HUES48 (cell line): ENCODE measurements around the gene KLHDC7A.

ENCODE experiments used
- H3K27ac ChIP-seq: one replicate; pipeline ENCODE4 v1.7.0; 2013; ENCODE audit warnings: low read depth, low read length, inconsistent platforms
- H3K27me3 ChIP-seq: 2 replicates; pipeline ENCODE4 v1.6.1; 2013; ENCODE audit warnings: mild to moderate bottlenecking, low read length; ENCODE audit not compliant: control insufficient read depth, insufficient read depth
- H3K36me3 ChIP-seq: 2 replicates; pipeline ENCODE4 v1.6.1; 2013; ENCODE audit warnings: low read length; ENCODE audit not compliant: control insufficient read depth, insufficient read depth
- H3K4me1 ChIP-seq: 2 replicates; pipeline ENCODE4 v1.6.1; 2013; ENCODE audit warnings: mild to moderate bottlenecking, low read length; ENCODE audit not compliant: control insufficient read depth, insufficient read depth
- H3K4me3 ChIP-seq: 2 replicates; pipeline ENCODE4 v1.5.1; 2013; ENCODE audit warnings: mild to moderate bottlenecking, low read depth, low read length
- H3K9ac ChIP-seq: 2 replicates; pipeline ENCODE4 v1.6.1; 2013; ENCODE audit warnings: mild to moderate bottlenecking, low read depth, low read length, moderate library complexity
- H3K9me3 ChIP-seq: 2 replicates; pipeline ENCODE4 v1.6.1; 2013; ENCODE audit warnings: low read length; ENCODE audit not compliant: control insufficient read depth, insufficient read depth

Gene KLHDC7A

DNA sequence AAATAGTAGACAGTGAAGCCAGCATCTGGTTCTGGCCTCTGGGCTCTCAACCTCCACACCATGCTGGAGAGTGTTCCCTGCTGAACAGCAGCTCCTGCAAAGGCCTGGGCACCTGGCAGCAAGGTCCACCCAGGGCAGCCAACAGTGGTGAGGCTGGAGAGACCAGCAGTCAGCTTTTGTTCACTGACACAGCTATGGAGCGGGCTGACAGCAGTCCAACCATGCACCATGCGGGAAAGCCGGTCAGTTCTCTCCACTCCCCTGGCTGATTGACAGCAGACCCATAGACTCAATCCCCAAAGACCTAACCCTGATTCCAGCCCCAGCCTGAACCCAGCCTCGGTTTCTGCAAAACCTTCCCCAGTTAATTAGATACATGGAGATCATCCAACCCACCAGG lies 49.0 kb downstream of the KLHDC7A start:
- no peak overlapping the region for H3K9ac ChIP-seq
- no peaks in the 10 kb centered on the region for H3K36me3 ChIP-seq
- no peaks in the 10 kb centered on the region; the same call in 1 of the 2 replicates for H3K4me1 ChIP-seq
- H3K4me3 ChIP-seq = no peak overlapping the region
- H3K27ac ChIP-seq = no peak overlapping the region
- H3K27me3 ChIP-seq = peaks cover 9% of the 10 kb centered on the region
- no peaks in the 10 kb centered on the region for H3K9me3 ChIP-seq

DNA sequence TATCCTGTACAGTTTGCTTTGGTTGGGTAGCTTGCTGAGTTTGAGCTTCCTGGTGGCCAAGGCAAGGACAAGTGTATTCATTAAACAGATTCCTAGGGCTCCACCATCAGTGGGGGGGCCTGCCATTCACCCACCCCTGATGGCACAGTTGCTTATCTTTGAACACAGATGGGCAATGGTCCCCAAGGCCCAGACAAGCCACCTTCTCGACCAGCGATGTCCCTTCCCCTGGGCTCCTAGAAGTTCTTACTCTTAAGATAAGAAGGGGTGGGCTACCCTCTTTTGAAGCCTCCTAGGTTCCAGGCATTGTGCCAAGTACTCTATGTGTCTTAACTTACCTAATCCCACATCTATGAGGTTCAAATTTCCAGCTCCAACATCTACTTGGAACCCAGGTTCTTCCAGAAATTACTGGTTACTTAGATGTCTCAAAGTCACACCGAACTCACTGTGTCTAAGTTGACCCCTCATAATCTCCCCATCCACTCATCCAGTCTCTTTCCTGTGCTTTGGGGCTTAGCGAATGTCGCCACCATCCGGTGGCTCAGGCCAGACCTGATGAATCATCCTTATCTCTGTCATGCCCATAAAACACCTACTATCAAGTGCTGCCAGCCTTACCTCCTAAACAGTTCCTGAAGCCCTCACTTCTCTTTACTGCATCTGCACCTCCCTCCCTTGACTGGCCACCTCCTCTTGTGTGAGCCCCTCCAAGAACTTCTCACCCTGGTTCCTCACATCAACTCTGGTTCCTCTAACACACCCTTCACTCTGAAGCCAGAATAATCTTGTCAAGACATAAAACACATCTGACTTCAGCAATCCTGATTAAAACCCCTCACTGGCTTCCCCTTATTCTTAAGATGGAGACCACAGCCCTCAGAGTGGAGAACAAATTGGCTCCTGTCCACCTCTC lies 50.1 kb downstream of the KLHDC7A start:
- H3K27ac ChIP-seq = no peak overlapping the region
- no peaks in the 10 kb centered on the region for H3K36me3 ChIP-seq
- peaks cover 9% of the 10 kb centered on the region for H3K27me3 ChIP-seq
- H3K4me1 ChIP-seq = no peaks in the 10 kb centered on the region; the same call in 1 of the 2 replicates
- no peak overlapping the region for H3K9ac ChIP-seq
- H3K9me3 ChIP-seq = no peaks in the 10 kb centered on the region
- no peak overlapping the region for H3K4me3 ChIP-seq

DNA sequence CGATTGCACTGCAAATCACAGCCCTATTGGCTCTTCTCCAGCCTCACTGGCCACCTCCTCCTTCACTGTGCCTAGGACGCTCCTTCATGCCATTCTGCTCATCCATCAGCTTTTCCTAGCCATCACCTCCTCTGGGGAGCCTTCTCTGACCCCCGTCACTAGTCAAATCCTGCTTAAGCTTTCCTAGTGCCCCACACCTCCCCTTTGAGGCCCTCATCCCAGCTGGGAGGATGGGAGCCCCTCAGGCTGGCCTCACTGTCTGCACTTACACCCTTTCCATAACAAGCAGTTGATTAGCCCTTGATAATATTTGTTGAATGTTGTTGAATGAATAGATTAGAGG lies 50.7 kb downstream of the KLHDC7A start:
- H3K4me1 ChIP-seq = no peaks in the 10 kb centered on the region; the same call in 1 of the 2 replicates
- no peaks in the 10 kb centered on the region for H3K9me3 ChIP-seq
- H3K27ac ChIP-seq = no peak overlapping the region
- peaks cover 9% of the 10 kb centered on the region for H3K27me3 ChIP-seq
- no peaks in the 10 kb centered on the region for H3K36me3 ChIP-seq
- H3K9ac ChIP-seq = no peak overlapping the region
- H3K4me3 ChIP-seq = no peak overlapping the region

DNA sequence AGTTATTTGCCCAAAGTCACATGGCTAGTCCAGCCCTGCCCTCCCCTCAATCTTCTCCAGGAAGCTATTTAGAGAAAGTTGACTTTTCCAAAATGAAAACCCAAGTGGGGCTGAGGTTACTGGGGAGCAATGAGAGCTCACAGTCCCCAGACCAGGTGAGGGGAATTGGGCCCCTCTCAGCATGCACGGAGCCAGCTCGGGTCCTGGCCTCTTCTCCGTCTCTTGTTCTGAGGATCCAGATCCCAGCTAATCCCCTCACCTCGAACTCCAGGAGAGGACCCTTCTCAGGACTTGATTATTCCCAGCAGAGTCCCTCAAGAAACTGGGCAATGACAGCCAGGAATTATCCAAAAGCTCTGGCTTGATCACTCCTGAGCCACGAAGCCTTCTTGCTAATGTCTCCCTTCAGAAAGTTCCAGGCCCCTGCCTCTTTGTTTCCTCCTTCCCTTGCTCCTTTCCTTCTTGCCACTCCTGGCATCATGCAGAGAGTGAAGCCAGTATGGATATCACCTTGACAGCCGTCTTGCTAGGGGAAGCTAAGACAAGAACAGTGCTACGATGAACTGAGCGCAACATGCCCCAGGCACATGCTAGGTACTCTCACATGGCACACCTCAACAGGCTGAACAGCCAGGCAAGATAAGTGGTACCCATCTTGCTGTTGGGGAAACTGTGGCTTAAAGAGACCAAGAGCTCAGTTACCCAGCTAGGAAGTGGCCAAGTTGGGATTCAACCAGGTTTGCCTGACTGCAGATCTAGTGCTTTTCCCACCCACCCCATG lies 51.9 kb downstream of the KLHDC7A start:
- H3K9ac ChIP-seq = no peak overlapping the region
- no peaks in the 10 kb centered on the region for H3K36me3 ChIP-seq
- no peak overlapping the region for H3K27ac ChIP-seq
- H3K9me3 ChIP-seq = no peaks in the 10 kb centered on the region
- peaks cover 9% of the 10 kb centered on the region for H3K27me3 ChIP-seq
- no peaks in the 10 kb centered on the region; the same call in 1 of the 2 replicates for H3K4me1 ChIP-seq
- no peak overlapping the region for H3K4me3 ChIP-seq

DNA sequence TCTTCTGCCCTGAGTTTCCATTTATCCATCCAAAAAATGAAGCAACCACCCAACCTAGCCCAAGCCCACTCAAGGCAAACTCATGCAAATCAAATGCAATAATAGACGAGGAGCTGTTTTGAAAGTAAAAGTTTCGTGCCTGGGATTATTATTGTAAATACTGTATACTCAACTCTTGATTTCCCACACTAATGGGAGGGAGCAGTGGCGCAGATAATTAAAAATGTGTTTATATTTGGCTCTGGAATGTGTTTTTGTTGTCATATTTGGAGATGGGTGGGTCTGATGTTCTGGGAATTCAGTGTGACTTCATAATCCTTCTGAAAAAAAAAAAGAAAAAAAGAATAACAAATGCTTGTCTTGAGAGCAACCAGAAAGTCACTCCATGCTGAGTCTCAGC lies 52.5 kb downstream of the KLHDC7A start:
- H3K4me1 ChIP-seq = no peaks in the 10 kb centered on the region; the same call in 1 of the 2 replicates
- no peaks in the 10 kb centered on the region for H3K36me3 ChIP-seq
- peaks cover 9% of the 10 kb centered on the region for H3K27me3 ChIP-seq
- no peak overlapping the region for H3K9ac ChIP-seq
- no peaks in the 10 kb centered on the region for H3K9me3 ChIP-seq
- no peak overlapping the region for H3K4me3 ChIP-seq
- no peak overlapping the region for H3K27ac ChIP-seq

DNA sequence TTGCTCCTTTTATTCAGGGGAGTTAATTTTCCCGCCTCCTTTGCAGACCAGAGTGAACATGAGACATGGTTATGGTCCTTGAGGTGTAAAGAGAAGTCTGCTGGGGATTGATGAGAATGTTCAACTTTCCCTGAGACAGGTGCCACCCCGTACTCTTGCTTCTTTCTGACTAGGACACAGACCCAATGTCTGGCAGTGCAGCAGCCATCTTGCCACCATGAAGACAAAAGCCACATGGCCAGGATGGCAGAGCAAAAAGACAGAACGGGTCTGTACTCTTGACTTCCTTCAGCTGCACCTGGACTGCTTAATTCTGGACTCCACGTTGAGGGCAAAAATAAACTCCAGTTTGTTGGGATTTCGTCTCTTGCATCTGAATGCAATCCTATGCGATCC lies 54.1 kb downstream of the KLHDC7A start:
- H3K4me1 ChIP-seq = no peaks in the 10 kb centered on the region; the same call in 1 of the 2 replicates
- no peaks in the 10 kb centered on the region for H3K36me3 ChIP-seq
- H3K9me3 ChIP-seq = no peaks in the 10 kb centered on the region
- no peak overlapping the region for H3K4me3 ChIP-seq
- no peak overlapping the region for H3K9ac ChIP-seq
- peaks cover 9% of the 10 kb centered on the region for H3K27me3 ChIP-seq
- no peak overlapping the region for H3K27ac ChIP-seq
